ENCODE measurements around the gene CMIP.

GRCh38 chr16:81710596-81710995 is 266.0 kb downstream of the CMIP start:
- TF ChIP-seq CTCF (IDR thresholded peaks at IDR 0.05), result no peak
- TF ChIP-seq POLR2A (IDR thresholded peaks at IDR 0.05), result no peak
- TF ChIP-seq POLR2AphosphoS5 (IDR thresholded peaks at IDR 0.05), result no peak
